ENCODE results near the gene PXDC1.
"Not testable (repeated sequence)": the region's sequence is repeated elsewhere in the genome, so short reads cannot be mapped to it uniquely, and the experiment has no call there.

PXDC1 gene

DNA sequence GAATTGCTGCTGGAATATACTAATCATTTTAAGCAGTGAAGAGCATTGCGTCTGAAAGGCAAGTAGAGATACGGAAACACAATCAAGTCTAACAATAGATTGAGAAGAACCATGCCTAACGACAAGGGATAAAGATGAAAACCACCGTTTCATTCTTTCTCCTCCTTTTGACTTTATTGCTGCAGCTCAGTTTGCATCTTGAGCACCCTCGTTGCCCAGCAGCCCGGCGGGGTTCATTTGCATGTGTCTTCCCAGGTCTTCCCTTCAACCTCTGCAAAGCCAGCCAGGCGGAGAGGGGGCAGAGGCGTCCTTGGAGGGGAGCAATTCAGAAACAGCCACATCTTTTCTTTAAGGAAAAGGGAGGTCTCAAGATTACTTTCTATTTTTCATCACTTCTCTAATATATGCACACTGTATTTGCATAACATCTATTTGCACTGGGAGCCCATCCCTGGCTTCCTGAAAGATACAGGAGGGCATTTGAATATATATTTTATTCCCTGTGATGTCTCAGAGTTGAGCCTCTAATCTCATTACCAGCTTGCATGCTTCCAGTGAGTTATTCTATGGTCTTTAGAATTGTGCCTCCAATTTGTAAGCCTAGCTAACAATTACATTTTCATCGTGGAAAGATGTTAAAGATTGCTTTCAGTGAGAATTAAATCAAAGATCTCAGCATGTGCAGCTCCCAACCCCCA lies 18.7 kb upstream of the PXDC1 start:
- Histone ChIP-seq H3K36me3 (ENCODE audit: insufficient read depth) (no peaks in the 10 kb centered on the region), H3K4me2 (no peak overlapping the region), H3K27ac (no peak overlapping the region), H3K4me1 (ENCODE audit: low read depth, poor library complexity, severe bottlenecking) (peaks cover 25% of the 10 kb centered on the region), H2AFZ (ENCODE audit: low read depth) (no peak overlapping the region), H3K4me3 (IDR thresholded peaks at IDR 0.05; ENCODE audit: insufficient read depth, low read depth, low read length) (no peak overlapping the region), H3K9ac (no peak overlapping the region), H4K20me1 (ENCODE audit: insufficient read depth) (no peaks in the 10 kb centered on the region), H3K79me2 (ENCODE audit: insufficient read depth, low read depth) (no peaks in the 10 kb centered on the region), H3K27me3 (ENCODE audit: insufficient read depth, low read depth) (no peaks in the 10 kb centered on the region)
- TF ChIP-seq, protein P1, sequence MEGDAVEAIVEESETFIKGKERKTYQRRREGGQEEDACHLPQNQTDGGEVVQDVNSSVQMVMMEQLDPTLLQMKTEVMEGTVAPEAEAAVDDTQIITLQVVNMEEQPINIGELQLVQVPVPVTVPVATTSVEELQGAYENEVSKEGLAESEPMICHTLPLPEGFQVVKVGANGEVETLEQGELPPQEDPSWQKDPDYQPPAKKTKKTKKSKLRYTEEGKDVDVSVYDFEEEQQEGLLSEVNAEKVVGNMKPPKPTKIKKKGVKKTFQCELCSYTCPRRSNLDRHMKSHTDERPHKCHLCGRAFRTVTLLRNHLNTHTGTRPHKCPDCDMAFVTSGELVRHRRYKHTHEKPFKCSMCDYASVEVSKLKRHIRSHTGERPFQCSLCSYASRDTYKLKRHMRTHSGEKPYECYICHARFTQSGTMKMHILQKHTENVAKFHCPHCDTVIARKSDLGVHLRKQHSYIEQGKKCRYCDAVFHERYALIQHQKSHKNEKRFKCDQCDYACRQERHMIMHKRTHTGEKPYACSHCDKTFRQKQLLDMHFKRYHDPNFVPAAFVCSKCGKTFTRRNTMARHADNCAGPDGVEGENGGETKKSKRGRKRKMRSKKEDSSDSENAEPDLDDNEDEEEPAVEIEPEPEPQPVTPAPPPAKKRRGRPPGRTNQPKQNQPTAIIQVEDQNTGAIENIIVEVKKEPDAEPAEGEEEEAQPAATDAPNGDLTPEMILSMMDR (conservative IDR thresholded peaks at IDR 0.05; ENCODE audit: low read depth, low read length): no peak

GRCh38 chr6:3769610-3770009 lies 18.1 kb upstream of the PXDC1 start:
- no peaks in the 10 kb centered on the region for H3K79me2 ChIP-seq (ENCODE audit: insufficient read depth, low read depth)
- peaks cover 30% of the 10 kb centered on the region for H3K4me1 ChIP-seq (ENCODE audit: low read depth, poor library complexity, severe bottlenecking)
- TF ChIP-seq, protein P1 (conservative IDR thresholded peaks at IDR 0.05; ENCODE audit: low read depth, low read length): no peak
- no peaks in the 10 kb centered on the region for H4K20me1 ChIP-seq (ENCODE audit: insufficient read depth)
- no peaks in the 10 kb centered on the region for H3K27me3 ChIP-seq (ENCODE audit: insufficient read depth, low read depth)
- H3K4me3 ChIP-seq (IDR thresholded peaks at IDR 0.05; ENCODE audit: insufficient read depth, low read depth, low read length): no peak overlapping the region
- H3K36me3 ChIP-seq (ENCODE audit: insufficient read depth): no peaks in the 10 kb centered on the region
- H2AFZ ChIP-seq (ENCODE audit: low read depth): no peak overlapping the region
- no peak overlapping the region for H3K27ac ChIP-seq
- H3K9ac ChIP-seq: no peak overlapping the region
- no peak overlapping the region for H3K4me2 ChIP-seq

DNA sequence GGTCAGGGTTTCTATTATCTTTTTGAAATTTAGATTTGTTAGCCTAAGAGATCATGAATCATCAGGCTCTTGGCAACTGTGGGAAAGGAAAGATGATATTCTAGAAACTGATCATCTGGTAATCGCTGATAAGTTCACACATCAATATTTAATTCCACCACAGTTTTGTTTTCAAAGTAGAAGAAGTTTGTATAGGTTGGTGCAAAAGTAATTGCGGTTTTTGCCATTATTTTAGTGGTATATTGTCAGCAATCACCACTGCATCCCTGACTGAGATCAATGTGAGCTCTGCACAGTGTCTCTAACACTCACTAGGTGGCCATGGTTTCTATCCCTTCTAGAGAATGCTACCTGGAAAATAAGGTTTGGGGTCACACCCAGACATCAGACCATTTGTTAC lies 17.0 kb upstream of the PXDC1 start:
- Histone ChIP-seq H3K36me3 (ENCODE audit: insufficient read depth) (no peaks in the 10 kb centered on the region), H2AFZ (ENCODE audit: low read depth) (no peak overlapping the region), H3K9ac (no peak overlapping the region), H4K20me1 (ENCODE audit: insufficient read depth) (no peaks in the 10 kb centered on the region), H3K4me2 (no peak overlapping the region), H3K27ac (no peak overlapping the region), H3K4me1 (ENCODE audit: low read depth, poor library complexity, severe bottlenecking) (peaks cover 32% of the 10 kb centered on the region), H3K4me3 (IDR thresholded peaks at IDR 0.05; ENCODE audit: insufficient read depth, low read depth, low read length) (no peak overlapping the region), H3K79me2 (ENCODE audit: insufficient read depth, low read depth) (no peaks in the 10 kb centered on the region), H3K27me3 (ENCODE audit: insufficient read depth, low read depth) (no peaks in the 10 kb centered on the region)
- TF ChIP-seq, protein P1 (conservative IDR thresholded peaks at IDR 0.05; ENCODE audit: low read depth, low read length): no peak

DNA sequence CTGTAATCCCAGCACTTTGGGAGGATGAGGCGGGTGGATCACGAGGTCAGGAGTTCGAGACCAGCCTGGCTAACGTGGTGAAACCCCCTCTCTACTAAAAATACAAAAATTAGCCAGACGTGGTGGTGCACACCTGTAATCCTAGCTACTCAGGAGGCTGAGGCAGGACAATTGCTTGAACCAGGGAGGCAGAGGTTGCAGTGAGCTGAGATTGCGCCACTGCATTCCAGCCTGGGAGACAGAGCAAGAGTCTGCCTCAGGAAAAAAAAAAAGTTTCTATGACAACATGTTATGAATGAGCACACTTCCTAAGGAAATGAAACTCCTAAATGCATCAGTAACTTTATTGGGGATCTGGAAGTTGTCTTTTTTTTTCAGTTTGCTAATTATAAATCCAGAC lies 16.0 kb upstream of the PXDC1 start:
- not testable (repeated sequence) for H3K9ac ChIP-seq; H3K4me3 ChIP-seq (IDR thresholded peaks at IDR 0.05; ENCODE audit: insufficient read depth, low read depth, low read length); H3K79me2 ChIP-seq (ENCODE audit: insufficient read depth, low read depth); H4K20me1 ChIP-seq (ENCODE audit: insufficient read depth); H3K27me3 ChIP-seq (ENCODE audit: insufficient read depth, low read depth); H2AFZ ChIP-seq (ENCODE audit: low read depth); H3K36me3 ChIP-seq (ENCODE audit: insufficient read depth); H3K4me2 ChIP-seq; H3K27ac ChIP-seq
- H3K4me1 ChIP-seq (ENCODE audit: low read depth, poor library complexity, severe bottlenecking): peaks cover 32% of the 10 kb centered on the region

- Histone ChIP-seq H2AFZ (ENCODE audit: low read depth) (peak overlapping the region; percentile 22; the same call in 1 of the 2 replicates), H3K9ac (no peak overlapping the region), H3K27ac (peak overlapping the region; percentile 72), H3K4me1 (ENCODE audit: low read depth, poor library complexity, severe bottlenecking) (peaks cover 32% of the 10 kb centered on the region), H3K4me2 (peak overlapping the region; percentile 88), H4K20me1 (ENCODE audit: insufficient read depth) (no peaks in the 10 kb centered on the region), H3K4me3 (IDR thresholded peaks at IDR 0.05; ENCODE audit: insufficient read depth, low read depth, low read length) (no peak overlapping the region), H3K79me2 (ENCODE audit: insufficient read depth, low read depth) (no peaks in the 10 kb centered on the region), H3K36me3 (ENCODE audit: insufficient read depth) (no peaks in the 10 kb centered on the region), H3K27me3 (ENCODE audit: insufficient read depth, low read depth) (no peaks in the 10 kb centered on the region)
- TF ChIP-seq, protein P1 (conservative IDR thresholded peaks at IDR 0.05; ENCODE audit: low read depth, low read length): no peak
These were observed 14.7 kb upstream of the PXDC1 start for GRCh38 chr6:3766214-3766613.

Data from KMS-11 (cell line).